ENCODE results near the gene ACAD8.

GRCh38 chr11:134245434-134245833 lies 7.9 kb upstream of the ACAD8 start:
- TF ChIP-seq, protein P1, sequence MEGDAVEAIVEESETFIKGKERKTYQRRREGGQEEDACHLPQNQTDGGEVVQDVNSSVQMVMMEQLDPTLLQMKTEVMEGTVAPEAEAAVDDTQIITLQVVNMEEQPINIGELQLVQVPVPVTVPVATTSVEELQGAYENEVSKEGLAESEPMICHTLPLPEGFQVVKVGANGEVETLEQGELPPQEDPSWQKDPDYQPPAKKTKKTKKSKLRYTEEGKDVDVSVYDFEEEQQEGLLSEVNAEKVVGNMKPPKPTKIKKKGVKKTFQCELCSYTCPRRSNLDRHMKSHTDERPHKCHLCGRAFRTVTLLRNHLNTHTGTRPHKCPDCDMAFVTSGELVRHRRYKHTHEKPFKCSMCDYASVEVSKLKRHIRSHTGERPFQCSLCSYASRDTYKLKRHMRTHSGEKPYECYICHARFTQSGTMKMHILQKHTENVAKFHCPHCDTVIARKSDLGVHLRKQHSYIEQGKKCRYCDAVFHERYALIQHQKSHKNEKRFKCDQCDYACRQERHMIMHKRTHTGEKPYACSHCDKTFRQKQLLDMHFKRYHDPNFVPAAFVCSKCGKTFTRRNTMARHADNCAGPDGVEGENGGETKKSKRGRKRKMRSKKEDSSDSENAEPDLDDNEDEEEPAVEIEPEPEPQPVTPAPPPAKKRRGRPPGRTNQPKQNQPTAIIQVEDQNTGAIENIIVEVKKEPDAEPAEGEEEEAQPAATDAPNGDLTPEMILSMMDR (optimal IDR thresholded peaks at IDR 0.05 in 1 of 3, IDR thresholded peaks at IDR 0.05 in 1 of 3, conservative IDR thresholded peaks at IDR 0.05 in 1 of 3; ENCODE audit: extremely low read depth in 1 of 3, insufficient read depth in 2 of 3, low read length in 3 of 3): no peak
- TF ChIP-seq EZH2 (IDR thresholded peaks at IDR 0.05; ENCODE audit: low read length): no peak

Data from keratinocyte (primary cell).